SU-DHL-6 (cell line): ENCODE data around the gene BANK1.

Experiments
- H2AFZ ChIP-seq: fragments of 200-600 bp; sonication (generic); 2 replicates; pipeline ENCODE4 v1.6.1; 2014; ENCODE audit warnings: low read depth, mild to moderate bottlenecking, moderate library complexity, mixed read lengths, antibody characterized with exemption, low read length; ENCODE audit not compliant: severe bottlenecking
- H3F3A ChIP-seq: fragments of 200-600 bp; shearing (Covaris generic); 2 replicates; pipeline ENCODE4 v1.6.0; 2016; ENCODE audit warnings: antibody characterized with exemption, mild to moderate bottlenecking; ENCODE audit not compliant: insufficient read depth
- H3K27ac ChIP-seq: fragments of 200-600 bp; sonication (generic); 2 replicates; pipeline ENCODE4 v1.5.1; 2016; ENCODE audit warnings: low read depth, mild to moderate bottlenecking, low read length, moderate library complexity, mixed read lengths
- H3K27me3 ChIP-seq: fragments of 200-600 bp; sonication (generic), shearing (Covaris generic); 2 replicates; pipeline ENCODE4 v1.6.0; 2014; ENCODE audit warnings: mild to moderate bottlenecking, low read length
- H3K36me3 ChIP-seq: fragments of 200-600 bp; sonication (generic); 2 replicates; pipeline ENCODE4 v1.6.1; 2014; ENCODE audit warnings: mild to moderate bottlenecking, low read length, mixed read lengths
- H3K4me2 ChIP-seq: fragments of 300-600, 200-600 bp; shearing (Covaris generic), sonication (generic); 2 replicates; pipeline ENCODE4 v1.6.0; 2014; ENCODE audit warnings: low read length, low read depth, mild to moderate bottlenecking; ENCODE audit not compliant: poor library complexity, severe bottlenecking
- H3K4me3 ChIP-seq: fragments of 200-600 bp; sonication (generic); 2 replicates; pipeline ENCODE4 v1.5.1; 2014; ENCODE audit warnings: antibody characterized with exemption, low read length, mild to moderate bottlenecking, mixed read lengths; ENCODE audit not compliant: insufficient read depth, poor library complexity, severe bottlenecking
- H3K79me2 ChIP-seq: fragments of 200-600 bp; sonication (generic); 2 replicates; pipeline ENCODE4 v1.6.1; 2014; ENCODE audit warnings: mild to moderate bottlenecking, low read length, moderate library complexity; ENCODE audit not compliant: insufficient read depth
- H3K9ac ChIP-seq: fragments of 200-600 bp; sonication (generic); 2 replicates; pipeline ENCODE4 v1.7.0; 2014; ENCODE audit warnings: mild to moderate bottlenecking, low read length
- H3K9me2 ChIP-seq: fragments of 200-600 bp; sonication (generic); replicated peaks from 2 replicates; pipeline ENCODE4 v1.6.1; 2014; ENCODE audit warnings: low read length; ENCODE audit not compliant: insufficient read depth
- H3K9me3 ChIP-seq: fragments of 200-600 bp; sonication (generic); 2 replicates; pipeline ENCODE4 v1.6.1; 2014; ENCODE audit warnings: low read length, mixed read lengths; ENCODE audit not compliant: insufficient read depth
- H4K20me1 ChIP-seq: fragments of 200-600 bp; sonication (generic); 2 replicates; pipeline ENCODE4 v1.6.1; 2014; ENCODE audit warnings: low read depth, mild to moderate bottlenecking, antibody characterized with exemption, low read length, moderate library complexity, mixed read lengths
- CTCF ChIP-seq: fragments of 200-600 bp; sonication (generic); IDR thresholded peaks from one replicate; pipeline ENCODE4 v1.5.1; 2017; ENCODE audit warnings: antibody characterized with exemption, mild to moderate bottlenecking, low read length, moderate library complexity; ENCODE audit not compliant: insufficient read depth, poor library complexity, severe bottlenecking
- EZH2phosphoT487 ChIP-seq: fragments of 200-600 bp; sonication (generic), shearing (Covaris generic); conservative IDR thresholded peaks from 2 replicates; pipeline ENCODE4 v1.6.1; 2018; ENCODE audit warnings: mild to moderate bottlenecking, antibody characterized with exemption, low read length, moderate library complexity, mixed read lengths

BANK1 gene

GRCh38 chr4:101970547-101971155 is 180.1 kb downstream of the BANK1 start:
- H4K20me1 ChIP-seq = no peaks in the 10 kb centered on the region
- no peak overlapping the region for H3K4me2 ChIP-seq
- H3K79me2 ChIP-seq = no peaks in the 10 kb centered on the region
- H3K9ac ChIP-seq = no peak overlapping the region
- H3K4me3 ChIP-seq = no peak overlapping the region
- no peak overlapping the region for H2AFZ ChIP-seq
- H3K27ac ChIP-seq = no peak overlapping the region
- H3K36me3 ChIP-seq = no peaks in the 10 kb centered on the region
- no peaks in the 10 kb centered on the region for H3K9me2 ChIP-seq
- TF ChIP-seq EZH2phosphoT487 (no peak), CTCF (no peak)
- H3K27me3 ChIP-seq = no peaks in the 10 kb centered on the region
- H3F3A ChIP-seq = no peaks in the 10 kb centered on the region
- no peaks in the 10 kb centered on the region for H3K9me3 ChIP-seq

DNA sequence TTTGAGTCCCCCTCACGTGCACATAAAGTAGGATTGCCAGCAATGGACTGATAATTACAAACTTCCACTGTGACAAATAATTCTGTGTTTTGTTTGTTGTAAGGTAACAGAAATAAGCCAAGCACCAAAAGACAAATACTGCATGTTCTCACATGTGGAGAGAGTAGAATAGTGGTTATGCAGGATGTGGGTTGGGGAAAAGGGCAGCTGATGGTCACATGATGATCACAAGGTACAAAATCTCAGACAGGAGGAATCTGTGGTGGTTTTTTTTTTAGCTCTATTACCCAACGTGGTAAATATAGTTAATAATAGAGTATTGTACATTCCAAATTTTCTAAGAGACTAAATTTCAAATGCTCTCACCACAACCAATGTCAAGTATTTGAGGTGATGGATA is 182.3 kb downstream of the BANK1 start:
- Histone ChIP-seq H3K9ac (no peak overlapping the region), H3K4me2 (no peak overlapping the region), H3K79me2 (no peaks in the 10 kb centered on the region), H3K9me3 (no peaks in the 10 kb centered on the region), H3K4me3 (no peak overlapping the region), H3K36me3 (no peaks in the 10 kb centered on the region), H2AFZ (no peak overlapping the region), H4K20me1 (no peaks in the 10 kb centered on the region), H3K27ac (no peak overlapping the region), H3F3A (no peaks in the 10 kb centered on the region), H3K9me2 (no peaks in the 10 kb centered on the region), H3K27me3 (no peaks in the 10 kb centered on the region)
- TF ChIP-seq EZH2phosphoT487 (no peak), CTCF (no peak)

GRCh38 chr4:101973361-101973760 is 182.8 kb downstream of the BANK1 start:
- no peaks in the 10 kb centered on the region for H4K20me1 ChIP-seq
- no peaks in the 10 kb centered on the region for H3K9me3 ChIP-seq
- H3K4me2 ChIP-seq = no peak overlapping the region
- no peak overlapping the region for H3K9ac ChIP-seq
- H3K27me3 ChIP-seq = no peaks in the 10 kb centered on the region
- H3K27ac ChIP-seq = no peak overlapping the region
- no peaks in the 10 kb centered on the region for H3F3A ChIP-seq
- H3K4me3 ChIP-seq = no peak overlapping the region
- H2AFZ ChIP-seq = no peak overlapping the region
- no peaks in the 10 kb centered on the region for H3K36me3 ChIP-seq
- TF ChIP-seq CTCF = no peak
- no peak for TF ChIP-seq EZH2phosphoT487
- no peaks in the 10 kb centered on the region for H3K9me2 ChIP-seq
- H3K79me2 ChIP-seq = no peaks in the 10 kb centered on the region

DNA sequence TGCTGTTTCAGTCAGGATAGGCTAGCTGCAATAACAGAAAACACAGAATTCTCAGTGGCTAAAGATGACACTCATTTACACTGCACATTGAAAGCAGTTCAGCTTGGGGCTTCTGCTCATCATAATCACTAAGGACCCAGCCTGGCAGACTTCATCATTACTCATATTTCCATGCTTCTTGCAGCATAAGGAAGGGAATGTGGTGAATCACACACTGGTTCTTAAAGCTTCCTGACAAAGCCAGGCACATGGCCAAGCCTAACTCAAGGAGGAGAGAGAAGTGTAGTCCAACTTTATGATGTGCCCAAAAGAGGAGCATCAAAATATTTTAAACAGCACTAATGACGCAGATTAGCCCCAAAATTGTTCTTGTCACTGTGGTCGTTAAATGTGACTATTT is 186.5 kb downstream of the BANK1 start:
- no peak overlapping the region for H2AFZ ChIP-seq
- no peaks in the 10 kb centered on the region for H3K36me3 ChIP-seq
- H3K27ac ChIP-seq = no peak overlapping the region
- no peak overlapping the region for H3K4me2 ChIP-seq
- no peak overlapping the region for H3K4me3 ChIP-seq
- no peak overlapping the region for H3K9ac ChIP-seq
- H4K20me1 ChIP-seq = no peaks in the 10 kb centered on the region
- no peaks in the 10 kb centered on the region for H3K9me3 ChIP-seq
- H3K9me2 ChIP-seq = no peaks in the 10 kb centered on the region
- no peaks in the 10 kb centered on the region for H3K79me2 ChIP-seq
- H3F3A ChIP-seq = no peaks in the 10 kb centered on the region
- no peaks in the 10 kb centered on the region for H3K27me3 ChIP-seq
- no peak for TF ChIP-seq CTCF
- TF ChIP-seq EZH2phosphoT487 = no peak
